Activated T-cell treated with anti-CD3 and anti-CD28 coated beads, Interleukin-2, amount 50 U/mL, for 4 hours (primary cell): ENCODE data around the gene MTCL1. TPM values are rescaled to one million over a fixed set of nuclear protein-coding genes. Genes with fewer than 3 reads are reported as not detected.

Experiments used
- ATAC-seq, 2 donors: fragments of 200-7000 bp; cut with Tn5 transposase; one replicate each; pipeline ENCODE4 v1.10.0; 2021
- DNase-seq: peaks from one replicate; pipeline ENCODE4 v3.0.0-alpha.2; 2020
- H3K27me3 Mint-ChIP-seq: one replicate; pipeline ENCODE4 v1.8.0; 2021; ENCODE audit warnings: low read depth, mixed read lengths
- H3K36me3 Mint-ChIP-seq: one replicate; pipeline ENCODE4 v1.8.0; 2022; ENCODE audit warnings: mixed read lengths; ENCODE audit not compliant: insufficient read depth
- H3K4me1 Mint-ChIP-seq: one replicate; pipeline ENCODE4 v1.8.0; 2021; ENCODE audit warnings: low read depth, mixed read lengths
- H3K4me3 Mint-ChIP-seq: one replicate; pipeline ENCODE4 v1.8.0; 2021; ENCODE audit warnings: mild to moderate bottlenecking, moderate library complexity, mixed read lengths
- H3K9me3 Mint-ChIP-seq: one replicate; pipeline ENCODE4 v1.8.0; 2021; ENCODE audit warnings: mixed read lengths
- total RNA-seq, 3 donors: library from RNA; stranded (reverse); gene quantifications; one replicate each; pipeline ENCODE4 v1.2.1, GENCODE V29; 2021

Gene MTCL1
- total RNA-seq, 3 donors from 2014 or later: 0.23 to 0.73 (median 0.69) TPM

GRCh38 chr18:8828798-8829197 is 123.4 kb downstream of the MTCL1 start:
- peaks cover 2% of the 10 kb centered on the region for H3K27me3 Mint-ChIP-seq
- H3K36me3 Mint-ChIP-seq: no peaks in the 10 kb centered on the region
- DNase-seq (no peak), ATAC-seq (no peak)
- H3K4me3 Mint-ChIP-seq: no peak overlapping the region
- H3K4me1 Mint-ChIP-seq: no peaks in the 10 kb centered on the region
- no peaks in the 10 kb centered on the region for H3K9me3 Mint-ChIP-seq

- no peaks in the 10 kb centered on the region for H3K36me3 Mint-ChIP-seq
- H3K4me1 Mint-ChIP-seq: no peaks in the 10 kb centered on the region
- H3K27me3 Mint-ChIP-seq: peaks cover 2% of the 10 kb centered on the region
- no peak for DNase-seq
- ATAC-seq: no peak
- H3K9me3 Mint-ChIP-seq: no peaks in the 10 kb centered on the region
- no peak overlapping the region for H3K4me3 Mint-ChIP-seq
Measured at GRCh38 chr18:8830067-8831060, 125.0 kb downstream of the MTCL1 start.

GRCh38 chr18:8831112-8831511 is 125.8 kb downstream of the MTCL1 start:
- ATAC-seq (no peak), DNase-seq (no peak)
- Mint-ChIP-seq H3K27me3 (peaks cover 2% of the 10 kb centered on the region), H3K9me3 (no peaks in the 10 kb centered on the region), H3K4me3 (no peak overlapping the region), H3K4me1 (no peaks in the 10 kb centered on the region), H3K36me3 (no peaks in the 10 kb centered on the region)

GRCh38 chr18:8831531-8831930 is 126.2 kb downstream of the MTCL1 start:
- no peaks in the 10 kb centered on the region for H3K4me1 Mint-ChIP-seq
- no peaks in the 10 kb centered on the region for H3K9me3 Mint-ChIP-seq
- H3K27me3 Mint-ChIP-seq: peaks cover 2% of the 10 kb centered on the region
- no peak overlapping the region for H3K4me3 Mint-ChIP-seq
- DNase-seq (no peak), ATAC-seq (no peak)
- no peaks in the 10 kb centered on the region for H3K36me3 Mint-ChIP-seq

- Mint-ChIP-seq H3K9me3 (no peaks in the 10 kb centered on the region), H3K36me3 (no peaks in the 10 kb centered on the region), H3K27me3 (peaks cover 2% of the 10 kb centered on the region), H3K4me3 (no peak overlapping the region), H3K4me1 (no peaks in the 10 kb centered on the region)
- ATAC-seq (no peak), DNase-seq (no peak)
Measured at GRCh38 chr18:8833480-8833879, 128.1 kb downstream of the MTCL1 start.

GRCh38 chr18:8834881-8835280 is 129.5 kb downstream of the MTCL1 start:
- no peak for ATAC-seq
- H3K9me3 Mint-ChIP-seq: no peaks in the 10 kb centered on the region
- H3K36me3 Mint-ChIP-seq: no peaks in the 10 kb centered on the region
- no peak for DNase-seq
- no peaks in the 10 kb centered on the region for H3K4me1 Mint-ChIP-seq
- no peak overlapping the region for H3K4me3 Mint-ChIP-seq
- no peaks in the 10 kb centered on the region for H3K27me3 Mint-ChIP-seq

- no peaks in the 10 kb centered on the region for H3K9me3 Mint-ChIP-seq
- H3K4me3 Mint-ChIP-seq: no peak overlapping the region
- no peaks in the 10 kb centered on the region for H3K27me3 Mint-ChIP-seq
- no peak for ATAC-seq
- no peaks in the 10 kb centered on the region for H3K4me1 Mint-ChIP-seq
- no peaks in the 10 kb centered on the region for H3K36me3 Mint-ChIP-seq
- no peak for DNase-seq
Measured at GRCh38 chr18:8835521-8835953, 130.2 kb downstream of the MTCL1 start.

GRCh38 chr18:8839281-8839680 is 133.9 kb downstream of the MTCL1 start:
- Mint-ChIP-seq H3K36me3 (no peaks in the 10 kb centered on the region), H3K9me3 (no peaks in the 10 kb centered on the region), H3K4me1 (no peaks in the 10 kb centered on the region), H3K27me3 (no peaks in the 10 kb centered on the region), H3K4me3 (no peak overlapping the region)
- ATAC-seq: no peak
- no peak for DNase-seq

GRCh38 chr18:8841781-8842485 is 136.6 kb downstream of the MTCL1 start:
- no peak for DNase-seq
- no peaks in the 10 kb centered on the region for H3K4me1 Mint-ChIP-seq
- H3K9me3 Mint-ChIP-seq: no peaks in the 10 kb centered on the region
- no peaks in the 10 kb centered on the region for H3K36me3 Mint-ChIP-seq
- H3K27me3 Mint-ChIP-seq: no peaks in the 10 kb centered on the region
- H3K4me3 Mint-ChIP-seq: no peak overlapping the region
- no peak for ATAC-seq

- DNase-seq (no peak), ATAC-seq (no peak)
- peaks cover 2% of the 10 kb centered on the region for H3K27me3 Mint-ChIP-seq
- H3K4me3 Mint-ChIP-seq: no peak overlapping the region
- no peaks in the 10 kb centered on the region for H3K9me3 Mint-ChIP-seq
- no peaks in the 10 kb centered on the region for H3K36me3 Mint-ChIP-seq
- H3K4me1 Mint-ChIP-seq: no peaks in the 10 kb centered on the region
Measured at GRCh38 chr18:8842506-8842905, 137.2 kb downstream of the MTCL1 start.

GRCh38 chr18:8843005-8843404 is 137.6 kb downstream of the MTCL1 start:
- H3K27me3 Mint-ChIP-seq: peaks cover 3% of the 10 kb centered on the region
- H3K36me3 Mint-ChIP-seq: no peaks in the 10 kb centered on the region
- no peak overlapping the region for H3K4me3 Mint-ChIP-seq
- no peak for ATAC-seq
- no peak for DNase-seq
- no peaks in the 10 kb centered on the region for H3K9me3 Mint-ChIP-seq
- H3K4me1 Mint-ChIP-seq: no peaks in the 10 kb centered on the region

GRCh38 chr18:8844721-8845148 is 139.4 kb downstream of the MTCL1 start:
- no peaks in the 10 kb centered on the region for H3K4me1 Mint-ChIP-seq
- peaks cover 6% of the 10 kb centered on the region for H3K27me3 Mint-ChIP-seq
- ATAC-seq (no peak), DNase-seq (no peak)
- H3K4me3 Mint-ChIP-seq: no peak overlapping the region
- H3K9me3 Mint-ChIP-seq: no peaks in the 10 kb centered on the region
- H3K36me3 Mint-ChIP-seq: no peaks in the 10 kb centered on the region

- ATAC-seq: no peak
- no peak for DNase-seq
- peaks cover 6% of the 10 kb centered on the region for H3K27me3 Mint-ChIP-seq
- H3K4me1 Mint-ChIP-seq: no peaks in the 10 kb centered on the region
- H3K36me3 Mint-ChIP-seq: no peaks in the 10 kb centered on the region
- no peak overlapping the region for H3K4me3 Mint-ChIP-seq
- peaks cover 5% of the 10 kb centered on the region for H3K9me3 Mint-ChIP-seq
Measured at GRCh38 chr18:8845506-8845905, 140.2 kb downstream of the MTCL1 start.

GRCh38 chr18:8847066-8847755 is 141.9 kb downstream of the MTCL1 start:
- no peaks in the 10 kb centered on the region for H3K36me3 Mint-ChIP-seq
- ATAC-seq (no peak), DNase-seq (no peak)
- no peaks in the 10 kb centered on the region for H3K4me1 Mint-ChIP-seq
- H3K27me3 Mint-ChIP-seq: peaks cover 6% of the 10 kb centered on the region
- no peak overlapping the region for H3K4me3 Mint-ChIP-seq
- H3K9me3 Mint-ChIP-seq: peaks cover 5% of the 10 kb centered on the region
